Nephron (organoid): ENCODE data around the gene LYSMD3.

Experiments used
- H3K27ac Mint-ChIP-seq, 3 experiments: 2 replicates each; pipeline ENCODE4 v1.8.0; 2020; ENCODE audit warnings: mixed read lengths in 3 of 3, mild to moderate bottlenecking in 2 of 3, moderate library complexity in 1 of 3
- H3K27me3 Mint-ChIP-seq: 2 replicates; pipeline ENCODE4 v1.8.0; 2021; ENCODE audit warnings: low read depth, mild to moderate bottlenecking, moderate library complexity, mixed read lengths
- H3K36me3 Mint-ChIP-seq: 2 replicates; pipeline ENCODE4 v1.8.0; 2020; ENCODE audit warnings: low read depth, mixed read lengths
- H3K4me1 Mint-ChIP-seq: 2 replicates; pipeline ENCODE4 v1.8.0; 2020; ENCODE audit warnings: mixed read lengths
- H3K4me3 Mint-ChIP-seq, 3 experiments: 2 replicates each; pipeline ENCODE4 v1.8.0; 2020; ENCODE audit warnings: mild to moderate bottlenecking in 3 of 3, mixed read lengths in 3 of 3, moderate library complexity in 2 of 3
- H3K9me3 Mint-ChIP-seq: 2 replicates; pipeline ENCODE4 v1.8.0; 2020; ENCODE audit warnings: mixed read lengths
- CTCF ChIP-seq, 3 experiments: fragments of 200-600 bp; sonication (generic); IDR thresholded peaks; one replicate each; pipeline ENCODE4 v1.5.0; 2021; ENCODE audit warnings: antibody characterized with exemption in 3 of 3; ENCODE audit not compliant: unreplicated experiment in 3 of 3

The LYSMD3 gene

GRCh38 chr5:90514520-90514919 lies 14.9 kb downstream of the LYSMD3 start:
- Mint-ChIP-seq H3K9me3 (no peaks in the 10 kb centered on the region), H3K36me3 (peaks cover 12% of the 10 kb centered on the region), H3K4me3 (no peak overlapping the region), H3K27ac (no peak overlapping the region), H3K27me3 (no peaks in the 10 kb centered on the region), H3K4me1 (no peaks in the 10 kb centered on the region)
- no peak for TF ChIP-seq CTCF (IDR thresholded peaks at IDR 0.05; ENCODE audit: unreplicated experiment in 3 of 3)

- H3K27ac Mint-ChIP-seq = no peak overlapping the region
- H3K9me3 Mint-ChIP-seq = no peaks in the 10 kb centered on the region
- H3K27me3 Mint-ChIP-seq = no peaks in the 10 kb centered on the region
- H3K4me3 Mint-ChIP-seq = no peak overlapping the region
- no peak for TF ChIP-seq CTCF (IDR thresholded peaks at IDR 0.05; ENCODE audit: unreplicated experiment in 3 of 3)
- H3K36me3 Mint-ChIP-seq = no peaks in the 10 kb centered on the region
- no peaks in the 10 kb centered on the region for H3K4me1 Mint-ChIP-seq
These were observed 18.9 kb downstream of the LYSMD3 start for GRCh38 chr5:90510438-90510837.

GRCh38 chr5:90506221-90506620 lies 23.2 kb downstream of the LYSMD3 start:
- H3K9me3 Mint-ChIP-seq = no peaks in the 10 kb centered on the region

GRCh38 chr5:90504743-90505142 lies 24.6 kb downstream of the LYSMD3 start:
- Mint-ChIP-seq H3K4me3 (no peak overlapping the region), H3K27ac (no peak overlapping the region), H3K27me3 (no peaks in the 10 kb centered on the region), H3K4me1 (no peaks in the 10 kb centered on the region), H3K36me3 (no peaks in the 10 kb centered on the region), H3K9me3 (no peaks in the 10 kb centered on the region)
- no peak for TF ChIP-seq CTCF (IDR thresholded peaks at IDR 0.05; ENCODE audit: unreplicated experiment in 3 of 3)

More at GRCh38 chr5:90506221-90506620, 23.2 kb downstream of the LYSMD3 start:
- H3K36me3 Mint-ChIP-seq = no peaks in the 10 kb centered on the region
- H3K4me1 Mint-ChIP-seq = no peaks in the 10 kb centered on the region
- H3K4me3 Mint-ChIP-seq = no peak overlapping the region
- no peak for TF ChIP-seq CTCF (IDR thresholded peaks at IDR 0.05; ENCODE audit: unreplicated experiment in 3 of 3)
- H3K27me3 Mint-ChIP-seq = no peaks in the 10 kb centered on the region
- H3K27ac Mint-ChIP-seq = no peak overlapping the region

GRCh38 chr5:90503596-90503995 lies 25.8 kb downstream of the LYSMD3 start:
- Mint-ChIP-seq H3K36me3 (no peaks in the 10 kb centered on the region), H3K9me3 (no peaks in the 10 kb centered on the region), H3K4me3 (no peak overlapping the region), H3K27ac (no peak overlapping the region), H3K27me3 (no peaks in the 10 kb centered on the region), H3K4me1 (no peaks in the 10 kb centered on the region)
- TF ChIP-seq CTCF (IDR thresholded peaks at IDR 0.05; ENCODE audit: unreplicated experiment in 3 of 3) = no peak

- Mint-ChIP-seq H3K4me3 (no peak overlapping the region), H3K9me3 (peaks cover 3% of the 10 kb centered on the region), H3K27me3 (no peaks in the 10 kb centered on the region), H3K36me3 (peaks cover 3% of the 10 kb centered on the region), H3K27ac (no peak overlapping the region), H3K4me1 (no peaks in the 10 kb centered on the region)
- TF ChIP-seq CTCF (IDR thresholded peaks at IDR 0.05; ENCODE audit: unreplicated experiment in 3 of 3) = no peak
These were observed 34.2 kb downstream of the LYSMD3 start for GRCh38 chr5:90495146-90495545.
